Stimulated activated naive CD4-positive, alpha-beta T cell (primary cell): ENCODE data around the gene NUMA1.

Experiments
- DNase-seq, 6 experiments: peaks; one replicate each; lab custom pipeline; 2025; lab: John Stamatoyannopoulos, UW

The NUMA1 gene

DNA sequence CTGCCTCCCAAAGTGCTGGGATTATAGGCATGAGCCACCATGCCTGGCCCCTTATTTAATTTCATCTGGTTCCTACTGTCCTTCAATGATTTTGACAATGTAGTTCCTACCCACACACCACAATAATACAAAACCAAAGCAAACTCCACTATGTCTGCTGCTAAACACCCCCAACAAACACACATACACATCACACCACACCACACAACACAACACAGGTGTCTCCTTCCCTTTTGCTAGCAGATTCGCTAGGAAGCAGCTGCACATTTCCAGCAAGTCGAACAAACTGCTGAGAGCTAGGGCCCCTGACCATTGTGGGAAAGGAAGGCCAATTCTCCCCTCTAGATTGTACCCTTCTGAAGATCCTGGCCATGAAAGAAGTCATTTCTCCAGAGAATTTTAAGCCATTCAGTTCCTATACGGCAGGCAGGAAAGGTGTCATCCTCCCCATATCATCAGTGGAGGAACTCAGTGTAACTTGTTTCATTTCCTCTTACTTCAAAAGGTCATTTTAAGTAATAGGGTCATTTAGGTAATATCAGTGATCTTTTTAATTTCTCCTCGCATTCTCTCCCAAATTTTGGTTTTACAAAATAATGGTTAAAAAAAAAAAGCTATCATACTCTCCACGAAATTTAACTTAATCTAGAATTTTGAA is 18.5 kb downstream of the NUMA1 start:
- DNase-seq, result no peak

DNA sequence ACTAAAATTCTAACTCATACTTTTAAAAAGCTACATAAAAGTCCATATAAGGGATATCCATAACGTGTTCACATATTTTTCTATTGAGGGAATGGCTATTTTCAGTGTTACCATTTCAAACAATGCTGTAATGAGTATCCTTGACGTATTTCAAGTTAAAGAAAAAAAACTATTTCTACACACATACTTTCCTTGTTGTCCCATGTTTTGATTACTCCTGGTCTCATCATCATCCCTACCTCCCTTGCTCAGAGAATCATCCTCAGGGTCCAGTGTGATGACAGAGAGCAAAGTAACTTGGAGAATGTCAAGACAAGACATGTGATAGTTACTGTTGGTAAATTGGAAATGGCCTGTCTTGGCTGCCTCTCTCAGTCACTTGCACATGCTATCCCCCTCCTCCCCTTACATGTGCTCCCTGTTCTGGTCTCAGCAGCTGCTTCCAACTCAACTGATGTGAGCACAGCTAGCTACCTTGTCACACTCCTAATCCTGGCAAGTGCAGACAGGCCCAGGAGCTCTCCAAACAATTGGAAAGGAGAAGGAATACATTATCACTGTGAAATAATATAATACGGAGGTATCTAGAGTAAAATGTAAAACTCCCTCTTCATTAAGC is 21.8 kb downstream of the NUMA1 start:
- no peak for DNase-seq

GRCh38 chr11:72048766-72049460 is 31.4 kb downstream of the NUMA1 start:
- DNase-seq, result no peak

DNA sequence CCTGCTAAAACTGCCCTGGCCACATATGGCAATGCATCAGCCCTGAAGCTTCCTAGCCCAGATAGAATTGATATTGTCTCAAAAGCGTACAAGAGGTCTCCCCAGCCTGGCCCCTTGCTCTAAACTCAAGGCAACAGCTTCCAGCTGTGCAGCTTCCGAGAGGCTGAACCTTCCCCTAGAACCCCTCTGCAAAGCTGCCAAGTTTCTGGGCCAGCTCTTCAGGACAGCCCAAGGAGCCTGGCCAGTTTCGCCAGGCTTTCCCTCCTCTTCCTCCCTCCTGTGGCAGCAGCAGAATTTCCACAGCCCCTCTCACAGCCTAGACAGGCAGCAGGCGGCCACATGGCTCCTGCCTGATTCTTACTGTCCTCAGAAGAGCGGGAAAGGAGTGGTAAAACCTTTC is 34.5 kb downstream of the NUMA1 start:
- no peak for DNase-seq

- peak in 1 of 6 experiments; percentile 37 for DNase-seq
These were observed 38.1 kb downstream of the NUMA1 start for GRCh38 chr11:72042064-72042745.

DNA sequence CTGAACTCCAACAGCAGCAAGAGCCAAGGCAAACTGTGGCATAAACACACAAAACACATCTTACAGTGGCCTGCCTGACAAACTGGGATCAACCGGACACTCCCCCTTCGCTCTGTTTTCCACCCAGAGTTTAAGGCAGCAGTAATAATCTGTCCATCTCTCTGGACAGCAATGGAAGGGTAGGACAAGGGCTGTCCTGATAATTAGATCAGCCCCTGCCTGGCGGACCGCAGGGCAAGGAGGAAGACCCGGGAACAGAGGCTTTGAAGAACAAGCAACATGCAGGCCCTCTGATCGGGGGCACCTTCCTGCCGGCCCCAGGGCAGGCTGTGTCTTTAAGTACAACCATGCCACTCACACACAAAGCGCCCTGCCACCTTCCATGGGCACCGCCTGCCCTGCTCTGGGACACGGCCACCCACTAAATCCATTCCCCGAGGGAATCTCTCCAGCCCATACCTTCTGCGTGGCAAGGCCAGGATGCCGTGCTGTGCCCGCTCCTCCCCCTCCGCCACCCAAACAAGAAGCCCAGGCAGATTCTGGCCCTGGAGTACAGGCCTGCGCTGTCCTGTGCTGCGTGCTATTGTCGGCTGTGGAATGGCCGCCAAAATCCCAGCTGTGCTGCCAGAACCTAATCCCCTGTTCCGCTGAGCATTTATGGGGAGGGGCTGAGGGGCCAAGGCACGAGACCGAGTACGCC is 38.8 kb downstream of the NUMA1 start:
- peak in 5 of 6 experiments; percentile 32 to 70 (median 57) for DNase-seq

DNA sequence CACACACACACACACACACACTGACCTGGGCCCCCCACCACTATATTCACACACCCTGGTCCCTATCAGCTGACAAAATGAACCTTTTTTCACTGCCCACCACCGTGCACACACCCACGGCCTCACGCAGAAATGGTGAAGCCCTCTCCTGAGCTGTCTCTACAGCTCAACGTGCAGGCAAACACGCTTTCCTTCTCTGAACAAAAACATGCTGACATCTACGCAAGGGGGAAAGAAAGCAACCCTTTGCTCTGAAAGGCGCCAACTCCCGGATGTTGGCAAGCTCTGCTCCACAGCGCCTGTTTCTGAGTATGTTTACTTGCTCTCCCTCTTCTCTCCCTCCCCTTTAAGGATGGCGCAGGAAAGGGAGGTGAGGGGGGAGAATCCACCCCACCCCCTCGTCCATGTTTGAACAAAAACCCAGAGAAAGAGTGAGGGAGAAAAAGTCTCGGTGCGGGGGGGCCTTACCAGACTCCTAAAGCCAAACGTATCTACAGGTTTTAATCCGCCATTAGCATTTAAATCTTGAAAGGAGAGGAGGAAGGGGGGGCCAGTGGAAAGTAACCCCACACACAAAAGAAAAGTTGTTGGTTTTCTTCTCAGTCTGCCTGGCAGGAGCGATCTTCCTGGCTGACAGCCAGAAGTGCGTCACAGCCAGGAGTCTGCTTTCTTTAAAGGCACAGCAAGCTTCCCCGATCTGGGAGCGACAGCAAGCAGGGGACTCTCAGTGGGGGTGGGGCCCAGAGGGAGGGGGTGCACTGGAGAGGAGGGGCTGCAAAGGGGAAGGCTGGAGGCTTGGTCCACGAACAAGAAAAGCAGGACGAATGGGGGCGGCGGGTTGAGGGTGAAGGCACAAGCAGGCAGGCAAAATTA is 39.6 kb downstream of the NUMA1 start:
- peak; percentile 80 to 93 (median 88) for DNase-seq

- peak in 2 of 6 experiments; percentile 26 to 37 for DNase-seq
These were observed 40.4 kb downstream of the NUMA1 start for GRCh38 chr11:72039856-72040401.

GRCh38 chr11:72039031-72039855 is 41.1 kb downstream of the NUMA1 start:
- no peak for DNase-seq

GRCh38 chr11:72038491-72038890 is 41.9 kb downstream of the NUMA1 start:
- no peak for DNase-seq

DNA sequence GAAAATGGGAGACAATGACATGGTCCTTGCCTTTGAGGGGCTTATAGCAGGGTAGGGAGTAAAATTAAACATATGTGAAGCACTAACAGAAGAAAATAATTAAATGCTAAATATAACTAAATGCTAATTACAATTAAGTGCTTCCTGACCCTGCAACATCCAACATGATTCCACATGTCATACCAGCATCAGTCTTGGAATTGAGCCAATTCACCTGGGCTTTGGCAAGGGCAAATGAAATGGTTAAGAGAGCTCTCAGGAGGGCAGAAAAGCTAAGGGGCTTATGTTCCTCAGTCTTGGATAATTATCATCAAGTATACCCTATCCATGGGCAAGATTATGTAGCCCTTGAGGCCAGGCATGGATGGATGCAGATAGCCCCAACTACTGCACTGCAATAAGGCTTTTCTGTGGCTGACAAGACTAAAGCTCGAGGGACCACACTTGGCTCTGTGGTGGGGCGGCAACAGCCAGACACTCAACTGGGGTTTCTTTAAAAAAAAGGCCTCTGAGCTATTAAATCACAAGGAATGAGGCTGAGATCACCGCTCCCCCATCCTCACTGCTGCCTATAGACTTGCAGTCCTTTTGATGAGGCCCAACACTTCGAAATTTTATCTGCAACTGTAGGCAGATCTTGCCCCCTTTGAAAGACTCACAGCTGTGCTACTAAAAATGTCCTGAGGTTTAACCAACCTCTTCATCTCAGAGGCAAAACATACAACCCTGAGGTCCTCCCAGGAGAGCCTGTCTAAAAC is 42.6 kb downstream of the NUMA1 start:
- no peak for DNase-seq

GRCh38 chr11:72036687-72037086 is 43.7 kb downstream of the NUMA1 start:
- DNase-seq, result no peak

DNA sequence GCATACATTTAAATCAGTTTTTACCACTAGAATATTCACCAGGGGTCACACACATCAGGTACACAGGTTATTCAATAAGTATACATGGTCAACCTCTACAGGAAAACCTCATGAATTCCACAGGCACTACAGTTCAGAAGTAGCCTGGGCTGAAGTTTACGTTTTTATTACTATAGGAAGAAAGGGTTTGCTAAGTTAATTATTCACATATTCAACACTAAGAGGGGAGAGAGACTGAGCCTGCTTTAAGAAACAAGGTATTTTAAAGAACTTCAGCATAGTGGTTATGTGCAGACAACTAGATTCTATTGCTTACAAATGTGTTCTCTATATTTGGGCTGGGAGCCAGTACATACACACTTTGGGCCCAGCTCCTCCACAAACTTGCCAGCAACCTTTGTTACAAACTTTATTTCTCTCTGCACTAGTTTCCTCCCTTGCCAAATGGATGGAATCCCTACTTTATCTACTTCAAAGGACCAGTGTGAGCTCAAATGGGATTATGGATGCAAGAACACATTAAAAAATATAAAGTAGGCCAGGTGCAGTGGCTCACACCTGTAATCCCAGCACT is 49.8 kb downstream of the NUMA1 start:
- DNase-seq, result no peak

GRCh38 chr11:72026090-72026489 is 54.3 kb downstream of the NUMA1 start:
- DNase-seq, result no peak

GRCh38 chr11:72024069-72024754 is 56.1 kb downstream of the NUMA1 start:
- no peak for DNase-seq

DNA sequence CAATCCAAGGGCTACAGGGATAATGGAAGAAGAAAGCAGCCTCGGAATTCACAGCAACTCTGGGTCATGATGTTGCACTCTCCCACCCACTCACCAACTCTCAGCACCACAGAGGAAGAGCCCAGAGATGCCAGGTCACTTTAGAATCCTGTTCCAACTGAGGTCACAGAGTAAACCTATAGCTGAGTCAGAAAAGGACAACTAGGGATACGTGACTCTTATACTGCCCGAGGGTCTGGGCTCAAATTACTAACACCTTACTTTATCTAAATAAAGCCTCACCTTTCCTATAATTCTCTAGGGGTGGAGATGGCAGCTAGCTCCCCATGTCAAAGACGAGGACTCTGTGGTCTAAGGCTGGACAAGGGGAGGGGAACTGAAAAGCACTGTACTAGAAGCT is 57.0 kb downstream of the NUMA1 start:
- DNase-seq, result no peak

DNA sequence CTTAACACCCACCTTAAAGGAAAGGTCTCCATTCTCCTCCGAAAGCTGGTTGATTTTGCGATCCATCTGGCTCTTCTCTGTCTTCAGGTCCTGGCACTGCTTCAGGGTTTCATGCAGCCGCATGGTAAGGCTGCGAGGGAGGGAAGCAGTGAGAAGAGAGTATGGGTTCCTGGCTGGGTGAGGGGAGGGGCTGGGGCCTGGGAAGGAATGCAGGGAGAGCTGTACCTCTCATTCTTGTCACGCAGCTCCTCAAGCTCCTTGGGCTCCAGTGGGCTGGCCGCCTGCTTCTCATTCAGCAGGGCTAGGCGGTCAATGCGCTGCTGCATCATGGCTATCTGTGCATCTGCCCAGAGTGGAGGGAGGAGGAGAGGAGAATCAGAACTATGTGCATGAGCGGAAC is 62.2 kb downstream of the NUMA1 start:
- DNase-seq, result no peak

GRCh38 chr11:72015511-72016061 is 64.8 kb downstream of the NUMA1 start:
- DNase-seq, result no peak
